Right ventricle myocardium superior (tissue), 1 donor: Measurements from ENCODE around the gene TUFT1. TPM values are rescaled to one million over a fixed set of nuclear protein-coding genes. Genes with fewer than 3 reads are reported as not detected.

ENCODE experiments used
- ATAC-seq: fragments of 200-7000 bp; cut with Tn5 transposase; one replicate; pipeline ENCODE4 v1.9.1; 2020; ENCODE audit warnings: mild to moderate bottlenecking; ENCODE audit not compliant: poor library complexity
- DNase-seq: peaks from one replicate; pipeline ENCODE4 v3.0.0-alpha.2; 2020
- intact Hi-C: fragments of 100-400 bp; cut with DNase I; formaldehyde crosslinking; loops from one replicate; pipeline ENCODE4 v1.11.2; 2022
- long read RNA-seq: library from polyadenylated mRNA; unstranded; transcript quantifications from one replicate; pipeline ENCODE4 v2.0.0, GENCODE V29; 2021
- total RNA-seq: library from RNA; stranded (reverse); fragmentation: NEBNext Ultra II Directional; extraction: Animal tissue kit (Norgen Biotek cat#: 25700); gene quantifications from one replicate; pipeline ENCODE4 v1.2.1, GENCODE V29; 2021
- donor health status: DM: no; HTN: yes; CAD: no; lungs with severe emphysema.

TUFT1 gene, protein sequence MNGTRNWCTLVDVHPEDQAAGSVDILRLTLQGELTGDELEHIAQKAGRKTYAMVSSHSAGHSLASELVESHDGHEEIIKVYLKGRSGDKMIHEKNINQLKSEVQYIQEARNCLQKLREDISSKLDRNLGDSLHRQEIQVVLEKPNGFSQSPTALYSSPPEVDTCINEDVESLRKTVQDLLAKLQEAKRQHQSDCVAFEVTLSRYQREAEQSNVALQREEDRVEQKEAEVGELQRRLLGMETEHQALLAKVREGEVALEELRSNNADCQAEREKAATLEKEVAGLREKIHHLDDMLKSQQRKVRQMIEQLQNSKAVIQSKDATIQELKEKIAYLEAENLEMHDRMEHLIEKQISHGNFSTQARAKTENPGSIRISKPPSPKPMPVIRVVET
- 3.4 TPM for total RNA-seq
- long read RNA-seq, transcript TUFT1-202 (12 exons, 3,033 nt), result major isoform, 10 of 14 reads
- long read RNA-seq, partial matches to known transcripts, result 1 of 14 reads
- long read RNA-seq, other reads (novel, unspliced or antisense), result 1 of 14 reads

DNA sequence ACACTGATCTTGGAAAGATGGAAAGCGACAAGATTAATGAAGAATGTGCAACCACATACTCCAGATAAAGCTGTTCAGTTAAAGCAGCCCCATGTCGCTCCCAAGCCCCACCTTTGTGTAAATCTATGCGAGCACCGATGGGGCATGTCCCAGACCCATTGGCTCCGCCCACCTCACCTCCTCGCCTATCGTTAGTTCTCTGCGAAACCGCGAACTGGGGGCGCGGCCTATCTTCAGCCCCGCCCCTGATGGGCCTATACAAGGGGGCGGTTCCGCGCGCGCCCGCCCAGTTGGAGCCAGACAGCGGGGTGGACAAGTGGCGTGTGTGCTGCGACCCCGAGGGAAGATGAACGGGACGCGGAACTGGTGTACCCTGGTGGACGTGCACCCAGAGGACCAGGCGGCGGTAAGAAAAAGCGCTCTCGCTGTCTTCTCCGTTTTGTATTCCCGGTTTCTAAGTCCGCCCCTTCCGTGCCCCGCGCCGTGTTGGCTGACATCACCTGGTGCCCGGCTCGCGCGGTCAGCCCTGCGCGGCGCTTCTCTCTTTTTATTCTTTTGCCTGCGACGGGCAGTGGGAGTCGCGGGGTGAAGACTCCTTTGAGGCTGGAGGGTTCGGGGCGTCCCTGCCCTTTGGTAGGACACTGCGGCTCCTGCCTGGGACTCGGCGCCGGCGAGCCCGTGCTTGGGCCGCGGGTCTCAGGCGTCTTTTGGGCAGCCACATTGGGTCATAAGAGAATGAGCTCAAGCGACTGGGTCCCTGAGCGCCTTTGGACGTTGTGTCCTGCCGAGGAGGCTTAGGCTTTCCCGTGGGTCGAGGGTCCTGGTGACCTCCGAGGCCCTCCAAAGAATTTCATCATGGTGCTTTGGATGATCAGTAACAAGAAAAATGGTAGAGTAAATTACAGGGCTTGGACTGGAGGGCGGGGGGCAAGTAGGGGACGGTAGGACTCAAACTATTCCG, at the start of gene TUFT1:
Gene TUFT1 (plus strand): TSS at position 289 of the 961 bp plus-strand sequence. CDS start 58 bp downstream, at position 347.
- DNase-seq (peak; percentile 96), ATAC-seq (peak; percentile 99)
- intact Hi-C loops, result no loop called here

DNA sequence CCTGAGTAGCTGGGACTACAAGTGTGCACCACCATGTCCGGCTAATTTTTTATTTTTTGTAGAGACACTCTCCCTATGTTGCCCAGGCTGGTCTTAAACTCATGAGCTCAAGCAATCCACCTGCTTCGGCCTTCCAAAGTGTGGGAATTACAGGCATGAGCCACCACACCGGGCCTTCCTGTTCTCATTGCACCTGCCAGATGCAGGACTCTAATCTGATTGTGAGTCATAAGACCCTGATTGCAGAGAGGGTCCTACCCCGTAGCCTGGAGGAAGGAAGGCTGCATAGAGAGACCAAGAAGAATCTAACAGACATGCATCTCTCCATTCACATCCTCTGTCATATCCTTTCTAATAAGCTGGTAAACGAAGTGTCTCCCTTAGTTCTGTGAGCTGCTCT, 48.5 kb upstream of the TUFT1 start:
- ATAC-seq (no peak), DNase-seq (no peak)
- intact Hi-C loops, result no loop called here

DNA sequence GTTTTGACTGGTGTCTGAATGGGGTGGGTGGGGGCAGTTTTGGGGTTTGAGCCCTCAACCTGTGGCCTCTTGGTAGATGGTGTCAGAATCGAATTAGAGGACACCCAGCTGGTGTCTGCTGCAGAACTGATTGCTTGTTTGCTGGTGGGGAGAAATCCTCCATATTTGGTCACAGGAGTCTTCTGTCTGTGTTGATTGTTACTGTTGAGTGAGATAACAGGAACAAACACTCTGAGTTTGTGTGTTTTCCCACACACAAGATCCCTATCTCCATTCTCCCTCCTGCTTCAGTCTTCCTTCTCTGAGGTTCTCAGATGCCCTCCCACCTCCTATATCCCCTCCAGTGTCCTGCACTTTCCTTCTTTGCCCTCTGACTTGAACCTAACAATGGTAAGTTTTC, 48.0 kb upstream of the TUFT1 start:
- intact Hi-C loops, result no loop called here
- DNase-seq, result no peak
- no peak for ATAC-seq

DNA sequence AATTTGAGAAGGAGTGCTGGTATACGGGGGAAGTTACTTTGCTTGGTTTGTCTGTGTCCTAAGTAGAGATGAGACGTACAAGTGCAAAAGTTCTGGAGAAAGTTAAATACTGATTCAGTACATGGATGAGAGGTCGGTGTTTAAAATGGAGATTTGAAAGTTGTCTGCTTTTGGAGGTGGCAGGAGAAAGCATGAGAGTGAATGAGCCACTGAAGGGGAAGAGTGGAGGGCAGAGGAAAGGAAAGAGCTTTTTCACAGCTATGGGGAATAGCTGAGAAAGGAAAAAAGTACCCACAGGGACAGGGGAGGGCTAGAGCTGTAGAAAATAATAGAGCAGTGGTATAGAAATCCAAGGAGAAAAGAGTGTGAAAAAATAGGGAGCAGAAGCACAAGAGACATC, 47.1 kb upstream of the TUFT1 start:
- intact Hi-C loops, result no loop called here
- ATAC-seq, result no peak
- no peak for DNase-seq

GRCh38 chr1:151494741-151495281, 45.3 kb upstream of the TUFT1 start:
- ATAC-seq (no peak), DNase-seq (no peak)
- intact Hi-C loops, result no loop called here

DNA sequence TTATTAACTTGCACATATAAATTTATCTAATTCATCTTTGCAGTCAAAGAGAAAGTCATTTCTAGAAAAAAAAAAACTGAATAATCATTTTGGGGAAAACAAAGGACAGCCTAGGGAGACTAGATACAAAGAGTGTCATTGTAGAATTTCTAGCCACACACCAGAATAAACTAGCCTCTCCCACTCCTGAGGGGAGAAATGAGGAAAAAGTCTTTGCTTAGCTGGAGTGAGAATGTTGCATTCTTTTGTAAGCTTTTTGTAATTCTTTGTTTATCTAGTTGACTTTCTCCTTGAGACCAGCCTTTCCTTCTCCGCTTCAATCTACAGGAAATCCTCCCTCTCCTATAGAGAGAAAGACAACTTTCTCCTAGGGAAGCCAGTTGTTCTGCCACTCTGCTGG, 44.8 kb upstream of the TUFT1 start:
- DNase-seq (no peak), ATAC-seq (no peak)
- intact Hi-C loops, result no loop called here

DNA sequence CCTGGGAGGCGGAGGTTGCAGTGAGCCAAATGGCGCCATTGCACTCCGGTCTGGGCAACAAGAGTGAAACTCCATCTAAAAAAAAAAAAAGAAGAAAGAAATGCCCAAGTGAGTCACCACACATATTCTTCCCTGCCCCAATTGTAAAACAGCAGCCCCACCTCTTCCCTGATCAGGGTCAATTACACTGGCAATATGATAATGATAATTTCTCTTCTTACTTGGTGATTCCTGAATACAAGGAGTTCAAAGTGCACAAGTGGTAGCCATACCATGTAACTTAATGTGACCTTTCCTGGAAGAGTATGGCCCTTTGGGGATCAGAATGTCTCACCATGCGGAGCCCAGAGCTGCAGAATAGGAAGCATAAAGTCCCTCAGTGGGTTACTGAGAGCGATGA, 40.7 kb upstream of the TUFT1 start:
- ATAC-seq, result no peak
- DNase-seq, result no peak
- intact Hi-C loops, result no loop called here

DNA sequence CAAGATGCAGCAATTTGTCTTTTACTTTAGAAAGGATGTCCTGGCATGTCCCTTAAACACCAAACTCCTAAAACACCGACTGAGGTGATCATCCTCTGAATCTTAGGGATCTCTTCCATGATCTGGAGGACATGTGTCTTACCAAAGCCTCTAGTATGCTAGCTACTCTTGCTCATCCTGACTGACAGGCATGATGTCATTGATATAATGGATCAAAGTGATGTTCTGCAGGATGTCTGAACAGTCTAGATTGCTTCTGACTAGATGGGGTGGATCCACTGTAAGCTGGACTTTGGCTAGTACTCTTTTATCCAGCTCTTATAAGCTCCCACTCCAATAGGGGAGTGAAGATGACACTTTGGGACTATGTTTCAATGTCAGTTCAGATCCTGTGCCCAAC, 40.2 kb upstream of the TUFT1 start:
- no peak for ATAC-seq
- no peak for DNase-seq
- intact Hi-C loops, result no loop called here

DNA sequence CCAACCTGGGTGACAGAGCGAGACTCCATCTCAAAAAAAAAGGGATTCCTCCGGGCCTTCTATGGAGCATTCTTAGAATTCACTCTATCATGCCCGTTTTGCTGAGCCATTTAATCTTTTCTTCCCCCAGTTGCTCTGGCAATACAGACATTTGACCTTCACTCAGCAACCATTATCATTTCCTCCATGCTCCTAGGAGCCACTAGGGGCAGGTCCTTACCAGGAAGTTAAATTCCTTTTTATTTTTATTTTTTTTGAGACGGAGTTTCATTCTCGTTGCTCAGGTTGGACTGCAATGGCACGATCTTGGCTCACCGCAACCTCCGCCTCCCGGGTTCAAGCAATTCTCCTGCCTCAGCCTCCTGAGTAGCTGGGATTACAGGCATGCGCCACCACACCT, 38.6 kb upstream of the TUFT1 start:
- intact Hi-C loops, result no loop called here
- no peak for ATAC-seq
- no peak for DNase-seq

DNA sequence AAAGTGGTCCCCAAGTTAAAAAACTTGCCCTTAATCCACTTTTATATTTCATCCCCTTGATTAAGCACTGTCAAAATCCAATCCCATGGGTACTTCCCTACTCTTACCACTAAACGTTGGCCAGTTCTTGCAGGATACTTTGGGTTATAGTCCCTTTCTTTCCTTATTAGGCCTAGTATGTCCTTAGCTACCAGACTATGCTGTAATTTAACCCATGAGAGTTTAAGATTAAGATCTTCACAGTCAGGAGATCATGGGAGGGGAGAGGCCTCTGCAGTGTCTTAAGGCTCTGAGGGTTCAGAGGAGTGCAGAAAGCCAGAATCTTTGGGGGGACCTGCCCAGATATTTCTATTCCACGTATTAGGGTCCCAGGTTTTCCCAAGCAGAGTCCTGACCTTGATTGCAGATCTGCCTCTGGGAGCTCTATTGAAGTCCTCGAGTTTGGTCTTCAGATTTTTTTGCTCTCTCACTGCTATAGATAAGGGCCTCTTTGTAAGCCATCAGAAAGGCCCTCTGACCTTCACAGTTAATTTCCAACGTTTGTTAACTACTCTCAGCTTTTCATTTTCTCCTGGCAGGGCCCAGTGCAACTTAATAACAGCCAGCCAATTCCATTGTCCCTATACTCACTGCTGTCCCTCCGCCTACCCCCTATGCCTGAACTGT, 37.9 kb upstream of the TUFT1 start:
- ATAC-seq, result no peak
- intact Hi-C loops, result no loop called here
- DNase-seq, result no peak

GRCh38 chr1:151502859-151503780, 37.0 kb upstream of the TUFT1 start:
- intact Hi-C loops, result no loop called here
- no peak for DNase-seq
- ATAC-seq, result no peak

GRCh38 chr1:151504252-151504651, 35.9 kb upstream of the TUFT1 start:
- DNase-seq (no peak), ATAC-seq (no peak)
- intact Hi-C loops, result no loop called here

DNA sequence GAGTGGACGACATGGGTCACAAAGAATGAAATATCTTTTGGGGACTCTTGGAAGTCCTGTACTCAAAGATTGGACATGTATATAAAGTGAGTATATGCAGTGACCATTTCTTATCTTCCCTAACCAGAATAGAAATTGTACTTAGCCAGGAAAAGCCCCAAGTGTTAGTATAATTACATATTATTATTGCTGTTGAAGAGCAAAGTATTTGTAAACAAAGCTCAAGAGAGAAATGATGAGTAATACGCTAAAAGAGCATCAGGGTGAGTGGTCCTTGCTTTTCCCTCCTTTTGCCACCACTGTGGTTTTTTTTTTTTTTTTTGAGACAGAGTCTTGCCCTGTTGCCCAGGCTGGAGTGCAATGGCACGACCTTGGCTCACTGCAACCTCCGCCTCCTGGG, 35.4 kb upstream of the TUFT1 start:
- intact Hi-C loops, result no loop called here
- ATAC-seq (no peak), DNase-seq (no peak)

DNA sequence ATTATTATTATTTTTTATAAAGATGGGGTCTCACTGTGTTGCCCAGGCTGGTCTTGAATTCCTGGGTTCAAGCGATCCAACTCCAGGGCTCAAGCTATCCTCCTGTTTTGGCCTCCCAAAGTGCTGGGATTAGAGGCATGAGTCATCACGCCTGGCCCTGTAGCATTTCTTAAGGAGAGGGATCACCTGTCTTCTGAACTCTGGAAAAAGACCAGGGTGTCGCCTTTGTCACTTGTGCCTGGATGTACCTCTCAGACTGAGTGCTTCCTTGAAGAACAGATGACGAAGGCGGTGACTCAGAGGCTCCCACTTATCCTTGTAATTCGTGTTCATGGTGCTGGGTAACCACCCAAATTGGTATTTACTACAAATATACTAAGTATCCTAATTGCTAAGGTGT, 31.3 kb upstream of the TUFT1 start:
- DNase-seq, result no peak
- ATAC-seq, result no peak
- intact Hi-C loops, result no loop called here

DNA sequence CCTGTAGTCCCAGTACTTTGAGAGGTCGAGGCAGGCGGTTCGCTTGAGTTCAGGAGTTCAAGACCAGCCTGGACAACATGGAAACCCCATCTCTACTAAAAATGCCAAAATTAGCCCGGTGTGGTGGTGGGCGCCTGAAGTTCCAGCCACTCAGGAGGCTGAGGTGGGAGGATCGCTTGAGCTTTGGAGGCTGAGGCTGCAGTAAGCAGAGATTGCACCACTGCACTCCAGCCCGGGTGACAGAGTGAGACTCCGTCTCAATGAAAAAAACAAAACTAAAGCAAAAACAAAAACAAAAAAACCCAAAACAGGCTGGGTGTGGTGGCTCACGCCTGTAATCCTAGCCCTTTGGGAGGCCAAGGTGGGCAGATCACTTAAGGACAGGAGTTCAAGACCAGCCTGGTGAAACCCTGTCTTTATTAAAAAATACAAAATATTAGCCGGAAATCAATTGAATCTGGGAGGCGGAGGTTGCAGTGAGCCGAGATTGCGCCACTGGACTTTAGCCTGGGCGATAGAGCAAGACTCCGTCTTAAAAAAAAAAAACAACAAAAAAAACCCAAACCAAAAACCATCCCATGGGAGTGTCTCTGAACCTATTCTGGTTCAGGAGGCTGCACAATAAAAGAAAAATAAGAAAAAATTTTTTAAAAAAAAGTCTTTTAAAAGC, 30.6 kb upstream of the TUFT1 start:
- no peak for ATAC-seq
- intact Hi-C loops, result no loop called here
- DNase-seq, result no peak

GRCh38 chr1:151510020-151510405, 30.1 kb upstream of the TUFT1 start:
- intact Hi-C loops, result no loop called here
- ATAC-seq (no peak), DNase-seq (no peak)

- DNase-seq (no peak), ATAC-seq (no peak)
- intact Hi-C loops, result no loop called here
These were observed 29.5 kb upstream of the TUFT1 start for GRCh38 chr1:151510614-151510956.
